ENCODE data around the gene CDK5R2. TPM values are rescaled to one million over a fixed set of nuclear protein-coding genes. Genes with fewer than 3 reads are reported as not detected.
A peak's percentile ranks its signal among the peaks of the same experiment; 100 is the strongest.

Gene CDK5R2
- total and polyA plus RNA-seq, 2 of the 13 experiments (the other 11 are each of a cell fraction or from before 2014, with no cell fraction given): not detected

DNA sequence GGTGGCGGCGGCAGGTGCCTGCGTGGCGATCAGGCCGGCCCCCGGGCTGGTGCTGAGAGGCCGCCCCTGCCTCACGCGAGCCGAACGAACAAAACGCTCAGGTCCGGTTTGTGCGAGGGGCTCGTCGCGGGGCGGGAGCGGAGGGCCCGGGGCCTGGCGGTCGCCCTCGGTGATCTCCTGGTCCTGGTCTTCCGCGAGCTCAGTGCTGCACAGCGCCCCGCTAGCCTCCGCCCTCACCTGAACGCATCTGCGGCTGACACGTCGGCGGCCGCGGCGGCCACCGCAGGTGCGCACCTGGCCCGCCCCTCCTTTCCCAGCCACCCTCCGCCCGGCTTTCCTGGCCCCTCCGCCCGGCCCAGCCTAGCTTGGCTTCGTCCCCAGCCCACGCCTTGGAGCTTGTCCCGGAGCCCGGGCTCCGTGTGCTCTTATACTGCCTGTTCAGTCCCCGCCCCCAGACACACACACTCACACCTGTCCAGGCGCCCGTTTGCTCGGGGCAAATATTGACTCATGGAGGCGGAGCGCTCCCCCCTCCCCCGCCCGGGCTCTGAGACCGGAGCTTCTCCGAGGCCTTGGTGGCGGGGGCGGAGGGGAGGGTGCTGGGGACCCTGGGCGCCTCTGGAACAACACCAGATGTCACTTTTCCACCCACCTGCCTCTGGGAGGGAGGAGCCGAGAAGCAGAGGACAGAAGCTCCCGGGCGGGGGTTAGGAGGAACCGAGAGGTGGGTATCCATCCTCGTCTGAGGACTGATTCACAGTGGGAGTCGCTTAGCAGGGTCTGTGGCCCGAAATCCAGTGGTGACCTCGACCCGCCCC lies 42.3 kb downstream of the CDK5R2 start (continued):
- TF ChIP-seq GRHL1 (CRISPR knock-in tag; conservative IDR thresholded peaks at IDR 0.05) (no peak), SPEN (CRISPR knock-in tag; IDR thresholded peaks at IDR 0.05; ENCODE audit: low read depth) (peak; percentile 32), NFE2L2 (IDR thresholded peaks at IDR 0.05; ENCODE audit: low read length) (no peak), ZNF614 (CRISPR knock-in tag; IDR thresholded peaks at IDR 0.05; ENCODE audit: borderline replicate concordance) (no peak), ZNF260 (CRISPR knock-in tag; IDR thresholded peaks at IDR 0.05; ENCODE audit: borderline replicate concordance, low read depth) (no peak), ZNF790 (CRISPR knock-in tag; IDR thresholded peaks at IDR 0.05; ENCODE audit: borderline replicate concordance) (peak; percentile 57; the same call in 1 of the 2 replicates), SP5 (CRISPR knock-in tag; IDR thresholded peaks at IDR 0.05; ENCODE audit: borderline replicate concordance, low read depth) (peak; percentile 100), FOXK1 (CRISPR knock-in tag; IDR thresholded peaks at IDR 0.05; ENCODE audit: borderline replicate concordance, low read depth) (peak; percentile 44; the same call in 1 of the 2 replicates), NR2F2 (IDR thresholded peaks at IDR 0.05; ENCODE audit: borderline replicate concordance, low read depth) (peak; percentile 57; the same call in 1 of the 2 replicates), NR1H2 (CRISPR knock-in tag; IDR thresholded peaks at IDR 0.05; ENCODE audit: borderline replicate concordance, low read depth) (no peak), ZNF639 (CRISPR knock-in tag; conservative IDR thresholded peaks at IDR 0.05) (0 out of 2 replicates have a peak, but pooled peaks have one; percentile 54), ZNF792 (CRISPR knock-in tag; IDR thresholded peaks at IDR 0.05) (0 out of 2 replicates have a peak, but pooled peaks have one; percentile 56), NONO (IDR thresholded peaks at IDR 0.05) (no peak), NONO (CRISPR knock-in tag; conservative IDR thresholded peaks at IDR 0.05) (peak; percentile 93), ZNF644 (CRISPR knock-in tag; IDR thresholded peaks at IDR 0.05; ENCODE audit: low read depth) (no peak), DR1 (CRISPR knock-in tag; IDR thresholded peaks at IDR 0.05) (peak; percentile 95), MTA3 (CRISPR knock-in tag; IDR thresholded peaks at IDR 0.05) (no peak), ZNF850 (CRISPR knock-in tag; conservative IDR thresholded peaks at IDR 0.05) (no peak), ZNF20 (CRISPR knock-in tag; IDR thresholded peaks at IDR 0.05) (no peak; the same call in 1 of the 2 replicates), U2AF2 (IDR thresholded peaks at IDR 0.05; ENCODE audit: low read depth, low read length) (no peak), YY1 (IDR thresholded peaks at IDR 0.05; ENCODE audit: insufficient read depth, insufficient replicate concordance, low read depth, low read length) (peak; percentile 56), KMT2A (CRISPR knock-in tag; IDR thresholded peaks at IDR 0.05) (no peak)
- TF ChIP-seq, protein P1, sequence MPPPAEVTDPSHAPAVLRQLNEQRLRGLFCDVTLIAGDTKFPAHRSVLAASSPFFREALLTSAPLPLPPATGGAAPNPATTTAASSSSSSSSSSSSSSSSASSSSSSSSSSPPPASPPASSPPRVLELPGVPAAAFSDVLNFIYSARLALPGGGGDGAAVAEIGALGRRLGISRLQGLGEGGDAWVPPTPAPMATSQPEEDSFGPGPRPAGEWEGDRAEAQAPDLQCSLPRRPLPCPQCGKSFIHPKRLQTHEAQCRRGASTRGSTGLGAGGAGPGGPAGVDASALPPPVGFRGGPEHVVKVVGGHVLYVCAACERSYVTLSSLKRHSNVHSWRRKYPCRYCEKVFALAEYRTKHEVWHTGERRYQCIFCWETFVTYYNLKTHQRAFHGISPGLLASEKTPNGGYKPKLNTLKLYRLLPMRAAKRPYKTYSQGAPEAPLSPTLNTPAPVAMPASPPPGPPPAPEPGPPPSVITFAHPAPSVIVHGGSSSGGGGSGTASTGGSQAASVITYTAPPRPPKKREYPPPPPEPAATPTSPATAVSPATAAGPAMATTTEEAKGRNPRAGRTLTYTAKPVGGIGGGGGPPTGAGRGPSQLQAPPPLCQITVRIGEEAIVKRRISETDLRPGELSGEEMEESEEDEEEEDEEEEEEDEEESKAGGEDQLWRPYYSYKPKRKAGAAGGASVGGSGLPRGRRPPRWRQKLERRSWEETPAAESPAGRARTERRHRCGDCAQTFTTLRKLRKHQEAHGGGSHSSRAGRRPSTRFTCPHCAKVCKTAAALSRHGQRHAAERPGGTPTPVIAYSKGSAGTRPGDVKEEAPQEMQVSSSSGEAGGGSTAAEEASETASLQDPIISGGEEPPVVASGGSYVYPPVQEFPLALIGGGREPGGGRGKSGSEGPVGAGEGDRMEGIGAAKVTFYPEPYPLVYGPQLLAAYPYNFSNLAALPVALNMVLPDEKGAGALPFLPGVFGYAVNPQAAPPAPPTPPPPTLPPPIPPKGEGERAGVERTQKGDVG (CRISPR knock-in tag; IDR thresholded peaks at IDR 0.05; ENCODE audit: borderline replicate concordance): no peak
